Right lobe of liver (tissue), 6 donors: ENCODE data around the gene TLE1. TPM values are rescaled to one million over a fixed set of nuclear protein-coding genes. Genes with fewer than 3 reads are reported as not detected.

Experiments
- ATAC-seq, 4 donors: fragments of 200-7000 bp; cut with Tn5 transposase; one replicate each; pipeline ENCODE4 v1.9.1; 2020; ENCODE audit warnings: mild to moderate bottlenecking in 4 of 4, moderate library complexity in 4 of 4
- DNase-seq, 3 donors: peaks; one replicate each; pipeline ENCODE4 v3.0.0-alpha.2; 2020
- H3K27ac ChIP-seq, 3 donors: fragments of 200-600 bp; one replicate each; pipeline ENCODE4 v1.8.0; 2022
- H3K27me3 ChIP-seq, 2 donors: fragments of 200-600 bp; one replicate each; pipeline ENCODE4 v1.8.0; 2022
- H3K36me3 ChIP-seq, 4 donors: fragments of 200-600 bp; sonication (generic) in 1 of 4; one replicate each; pipeline versions ENCODE4 v1.5.1 to v1.8.0; 2017 to 2022; ENCODE audit warnings: control low read depth in 1 of 4
- H3K4me1 ChIP-seq, 4 donors: fragments of 200-600 bp; sonication (generic) in 1 of 4; one replicate each; pipeline versions ENCODE4 v1.5.1 to v1.8.0; 2017 to 2022; ENCODE audit warnings: control low read depth in 1 of 4
- H3K4me3 ChIP-seq, 3 donors: fragments of 200-600 bp; one replicate each; pipeline ENCODE4 v1.8.0; 2022
- H3K9me3 ChIP-seq, 4 donors: fragments of 200-600 bp; sonication (generic) in 1 of 4; one replicate each; pipeline versions ENCODE4 v1.5.1 to v1.8.0; 2017 to 2022; ENCODE audit warnings: control low read depth in 1 of 4
- POLR2A ChIP-seq: fragments of 450-650 bp; IDR thresholded peaks from one replicate; pipeline ENCODE4 v1.6.1; 2017; ENCODE audit warnings: antibody characterized with exemption, mild to moderate bottlenecking
- WGBS: methylation state at CpG from one replicate; pipeline ENCODE4 v1.1.6; 2018; ENCODE audit warnings: low coverage, low lambda C conversion rate; ENCODE audit not compliant: insufficient coverage; ENCODE audit errors: missing lambda C conversion rate; 5-methylcytosine and 5-hydroxymethylcytosine counted together
- intact Hi-C, 2 donors: fragments of 100-400 bp; cut with DNase I; formaldehyde crosslinking; loops; one replicate each; pipeline versions ENCODE4 v1.11.2 to v1.14.1; 2022
- total RNA-seq, 6 experiments: library from RNA; depleted of rRNA in 2 of 6; stranded (reverse); fragments of >200 nt in 2 of 6; fragmentation: NEBNext Ultra II Directional in 3 of 6; extraction: Animal tissue kit (Norgen Biotek cat#: 25700) in 3 of 6; gene quantifications; one replicate each; pipeline versions ENCODE4 v1.1.0 to v1.2.4, GENCODE V29; 2016 to 2023
- TF ChIP-seq, protein P1 (sequence below), 4 donors: fragments of 200-600 bp in 3 of 4; fragments of 450-650 bp in 1 of 4; IDR thresholded peaks; one replicate each; pipeline versions ENCODE4 v1.5.1 to v1.8.0; 2016 to 2022; ENCODE audit warnings: antibody characterized with exemption in 4 of 4, mild to moderate bottlenecking in 2 of 4
- donor health status: DM: no; HTN: yes; CAD: no.
- donor health status: DM: no; HTN: no; CAD: no.
- donor health status: DM: no; HTN: no; CAD: no.
- donor health status: DM: no; HTN: yes; CAD: no.
- donor health status: DM: no; HTN: yes; CAD: no.

Gene TLE1
- total RNA-seq, 6 experiments from 2014 or later, result 31.9 to 62.9 (median 58.0) TPM

DNA sequence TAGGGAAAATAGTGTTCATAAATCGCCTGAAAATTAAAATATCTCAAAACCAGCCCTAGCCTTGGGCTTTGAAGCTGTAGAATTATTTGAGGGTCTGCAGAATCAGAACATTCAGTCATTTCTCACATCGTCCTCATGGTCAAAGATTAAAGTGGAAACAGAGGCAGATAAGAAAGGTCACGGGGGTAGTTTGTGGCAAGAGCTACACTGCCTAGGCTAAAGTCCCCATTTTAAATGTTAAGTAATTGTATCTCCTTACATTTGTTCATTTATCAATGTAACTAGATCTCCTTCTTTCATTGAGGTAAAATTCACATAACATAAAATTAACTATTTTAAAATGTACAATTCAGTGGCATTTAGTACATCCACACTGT, 139.2 kb downstream of the TLE1 start:
- peaks cover 0 to 55% (median 21%) of the 10 kb centered on the region in 4 donors for H3K4me1 ChIP-seq
- intact Hi-C loops, result no loop called here
- H3K36me3 ChIP-seq, result no peaks in the 10 kb centered on the region
- WGBS, result 29% methylated on average over 3 of the region's 3 CpGs
- ATAC-seq (peak in 3 of 4 donors; percentile 36 to 52 (median 48)), DNase-seq (no peak)
- no peaks in the 10 kb centered on the region for H3K27me3 ChIP-seq
- no peaks in the 10 kb centered on the region for H3K9me3 ChIP-seq
- no peak overlapping the region for H3K4me3 ChIP-seq
- H3K27ac ChIP-seq, result peak overlapping the region in 2 of 3 donors; percentile 27 to 59
- TF ChIP-seq, protein P1, sequence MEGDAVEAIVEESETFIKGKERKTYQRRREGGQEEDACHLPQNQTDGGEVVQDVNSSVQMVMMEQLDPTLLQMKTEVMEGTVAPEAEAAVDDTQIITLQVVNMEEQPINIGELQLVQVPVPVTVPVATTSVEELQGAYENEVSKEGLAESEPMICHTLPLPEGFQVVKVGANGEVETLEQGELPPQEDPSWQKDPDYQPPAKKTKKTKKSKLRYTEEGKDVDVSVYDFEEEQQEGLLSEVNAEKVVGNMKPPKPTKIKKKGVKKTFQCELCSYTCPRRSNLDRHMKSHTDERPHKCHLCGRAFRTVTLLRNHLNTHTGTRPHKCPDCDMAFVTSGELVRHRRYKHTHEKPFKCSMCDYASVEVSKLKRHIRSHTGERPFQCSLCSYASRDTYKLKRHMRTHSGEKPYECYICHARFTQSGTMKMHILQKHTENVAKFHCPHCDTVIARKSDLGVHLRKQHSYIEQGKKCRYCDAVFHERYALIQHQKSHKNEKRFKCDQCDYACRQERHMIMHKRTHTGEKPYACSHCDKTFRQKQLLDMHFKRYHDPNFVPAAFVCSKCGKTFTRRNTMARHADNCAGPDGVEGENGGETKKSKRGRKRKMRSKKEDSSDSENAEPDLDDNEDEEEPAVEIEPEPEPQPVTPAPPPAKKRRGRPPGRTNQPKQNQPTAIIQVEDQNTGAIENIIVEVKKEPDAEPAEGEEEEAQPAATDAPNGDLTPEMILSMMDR (IDR thresholded peaks at IDR 0.05), result no peak
- TF ChIP-seq POLR2A, result no peak

DNA sequence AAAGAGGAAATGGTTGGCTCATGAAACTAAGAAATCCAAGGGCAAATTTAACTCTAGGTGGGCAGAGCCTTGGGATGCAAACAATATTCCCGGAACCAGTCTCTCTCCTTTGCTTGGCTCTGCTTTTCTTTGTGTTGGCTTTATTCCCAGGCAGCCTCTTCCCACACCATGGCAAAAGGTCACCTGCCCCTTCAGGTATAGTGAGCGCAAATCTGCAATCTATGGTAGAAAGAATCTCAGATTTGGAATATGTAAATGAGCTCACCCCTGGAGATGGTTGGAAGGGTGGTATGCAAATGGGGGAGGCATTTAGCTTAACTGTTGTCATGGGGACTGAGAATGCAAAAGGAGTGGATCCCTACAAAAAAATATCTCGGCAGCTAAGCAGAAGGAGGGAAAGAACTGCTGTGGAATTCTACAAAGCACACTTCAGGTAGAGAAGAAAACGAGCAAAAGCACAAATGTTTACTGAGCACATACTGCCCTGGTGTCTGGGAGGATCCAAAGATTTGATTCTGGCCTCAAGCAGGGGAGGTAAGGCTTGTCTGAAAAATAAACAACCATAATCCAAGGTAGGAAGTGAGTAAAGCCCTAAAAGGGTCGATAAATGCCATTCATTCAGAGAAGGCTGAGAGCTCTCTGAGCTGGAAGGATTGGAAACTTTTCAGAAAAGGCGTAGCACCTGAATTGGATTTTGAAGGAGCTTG, 139.7 kb downstream of the TLE1 start:
- intact Hi-C loops, result no loop called here
- no peaks in the 10 kb centered on the region for H3K9me3 ChIP-seq
- peak overlapping the region in 1 of 3 donors; percentile 4 for H3K4me3 ChIP-seq
- H3K27me3 ChIP-seq, result no peaks in the 10 kb centered on the region
- H3K4me1 ChIP-seq, result peaks cover 0 to 55% (median 21%) of the 10 kb centered on the region in 4 donors
- no peak for TF ChIP-seq POLR2A
- TF ChIP-seq, protein P1 (IDR thresholded peaks at IDR 0.05), result no peak
- 21% methylated on average over 6 of the region's 6 CpGs for WGBS
- DNase-seq (peak in 2 of 3 donors; percentile 26 to 68), ATAC-seq (peak; percentile 81 to 93 (median 86))
- H3K27ac ChIP-seq, result peak overlapping the region in 2 of 3 donors; percentile 27 to 59
- no peaks in the 10 kb centered on the region for H3K36me3 ChIP-seq

DNA sequence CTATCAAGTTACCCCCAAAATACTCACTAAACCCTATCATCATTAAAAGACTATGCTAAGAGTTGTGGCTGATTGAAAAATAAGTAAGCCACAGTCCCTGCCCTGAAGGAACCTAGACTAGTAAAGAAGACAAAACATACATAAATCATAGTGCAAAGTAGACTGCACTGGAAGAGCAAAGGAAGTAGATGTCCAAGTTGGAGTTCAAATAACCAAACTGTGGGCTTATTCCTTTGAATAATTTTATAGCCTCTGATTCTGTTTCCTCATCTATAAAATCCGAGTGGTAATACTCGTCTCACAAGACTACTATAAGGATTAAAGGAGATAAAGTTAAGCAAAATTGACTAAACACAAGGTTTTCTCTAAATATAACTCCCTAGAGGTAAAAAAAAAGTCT, 140.4 kb downstream of the TLE1 start:
- H3K4me3 ChIP-seq, result no peak overlapping the region
- ATAC-seq (no peak), DNase-seq (no peak)
- H3K4me1 ChIP-seq, result peaks cover 0 to 55% (median 21%) of the 10 kb centered on the region in 4 donors
- no peaks in the 10 kb centered on the region for H3K36me3 ChIP-seq
- H3K27me3 ChIP-seq, result no peaks in the 10 kb centered on the region
- TF ChIP-seq POLR2A, result no peak
- TF ChIP-seq, protein P1 (IDR thresholded peaks at IDR 0.05), result no peak
- no peak overlapping the region for H3K27ac ChIP-seq
- intact Hi-C loops, result no loop called here
- WGBS, result 85% methylated on average over 2 of the region's 2 CpGs
- H3K9me3 ChIP-seq, result no peaks in the 10 kb centered on the region

DNA sequence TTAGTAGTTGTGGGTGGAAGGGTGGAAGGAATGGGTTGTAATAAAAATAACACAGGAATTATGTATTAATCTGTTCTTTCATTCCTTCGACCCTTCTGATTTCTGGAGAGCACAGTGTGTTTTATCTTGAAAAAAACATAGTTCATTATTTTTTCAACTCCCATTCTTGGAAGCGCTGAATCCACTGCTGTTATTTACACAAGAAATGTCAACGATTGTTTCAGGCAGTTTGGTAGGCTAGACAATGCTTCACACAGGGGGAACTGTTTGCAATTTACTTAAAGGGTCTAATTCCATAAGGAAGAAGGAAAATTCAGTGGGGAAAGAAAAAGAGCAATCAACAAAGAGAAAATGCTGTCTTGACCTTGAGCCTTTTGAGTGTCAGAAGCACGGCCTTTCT, 142.9 kb downstream of the TLE1 start:
- peak in 1 of 4 donors; percentile 12 for ATAC-seq
- no peak for TF ChIP-seq POLR2A
- TF ChIP-seq, protein P1 (IDR thresholded peaks at IDR 0.05), result no peak
- no peak for DNase-seq
- H3K4me3 ChIP-seq, result no peak overlapping the region
- no peaks in the 10 kb centered on the region for H3K27me3 ChIP-seq
- intact Hi-C loops, result no loop called here
- no peaks in the 10 kb centered on the region for H3K9me3 ChIP-seq
- 33% methylated on average over 4 of the region's 4 CpGs for WGBS
- peaks cover 0 to 42% (median 14%) of the 10 kb centered on the region in 4 donors for H3K4me1 ChIP-seq
- H3K27ac ChIP-seq, result no peak overlapping the region
- H3K36me3 ChIP-seq, result no peaks in the 10 kb centered on the region
